Right renal cortex interstitium (tissue), 3 donors: Measurements from ENCODE around the gene FAU. TPM values are rescaled to one million over a fixed set of nuclear protein-coding genes. Genes with fewer than 3 reads are reported as not detected.

Source experiments
- DNase-seq, 3 donors: peaks; one replicate each; pipeline ENCODE4 v3.0.0-alpha.2; 2013; ENCODE audit warnings: low read depth in 3 of 3, low spot score in 2 of 3
- polyA plus RNA-seq, 3 donors: library from polyadenylated mRNA; unstranded; fragments of 120-200 nt; gene quantifications; one replicate each; pipeline ENCODE4 v1.2.1, GENCODE V29; 2013; ENCODE audit not compliant: insufficient read length in 3 of 3

Gene FAU
- polyA plus RNA-seq, 3 donors: 585 to 654 (median 621) TPM

DNA sequence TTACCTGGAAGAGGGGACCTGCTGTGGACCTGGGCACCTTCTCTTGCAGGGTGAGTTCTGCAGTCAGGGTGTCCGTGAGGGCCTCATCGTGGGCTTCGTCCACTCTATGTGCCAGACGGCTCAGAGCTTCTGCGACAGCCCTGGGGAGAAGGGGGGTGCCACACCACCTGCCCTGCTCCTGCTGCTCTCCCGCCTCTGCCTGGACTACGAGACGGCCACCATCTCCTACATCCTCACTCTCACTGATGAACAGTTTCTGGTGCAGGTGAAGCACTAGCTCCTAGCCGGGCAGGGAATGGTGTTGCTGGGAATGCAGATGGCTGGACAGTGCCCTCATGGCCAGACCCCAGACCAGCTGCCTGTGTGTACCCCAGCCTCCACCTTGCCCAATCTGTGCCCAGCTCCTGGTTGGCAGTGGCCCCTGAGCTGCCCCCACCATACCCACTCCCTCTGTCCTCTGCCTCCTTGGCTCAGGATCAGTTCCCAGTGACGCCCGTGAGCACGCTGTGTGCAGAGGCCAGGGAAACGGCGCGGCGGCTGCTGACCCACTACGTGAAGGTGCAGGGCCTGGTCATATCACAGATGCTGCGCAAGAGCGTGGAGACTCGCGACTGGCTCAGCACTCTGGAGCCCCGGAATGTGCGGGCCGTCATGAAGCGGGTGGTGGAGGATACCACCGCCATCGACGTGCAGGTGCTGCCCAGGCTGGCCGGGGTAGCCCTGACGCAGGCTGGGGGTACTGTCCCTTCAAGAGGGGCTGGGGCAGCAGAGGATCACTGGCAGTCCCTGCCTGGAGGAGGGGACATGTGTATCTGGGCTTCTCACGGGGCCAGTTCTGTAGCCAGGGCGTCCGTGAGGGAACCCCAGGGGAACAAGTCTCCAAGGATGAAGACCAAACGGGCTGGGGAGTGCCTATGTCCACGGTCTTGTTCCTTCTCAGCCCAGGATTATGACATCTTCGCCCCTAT is 12.4 kb downstream of the FAU start:
- no peak for DNase-seq

- no peak for DNase-seq
Measured at GRCh38 chr11:65108469-65109123, 13.3 kb downstream of the FAU start.

- DNase-seq: no peak
Measured at GRCh38 chr11:65107751-65108468, 14.0 kb downstream of the FAU start.

- no peak for DNase-seq
Measured at GRCh38 chr11:65107078-65107477, 14.9 kb downstream of the FAU start.

GRCh38 chr11:65104628-65105027 is 17.3 kb downstream of the FAU start:
- no peak for DNase-seq

GRCh38 chr11:65103476-65103875 is 18.5 kb downstream of the FAU start:
- DNase-seq: no peak

- no peak for DNase-seq
Measured at GRCh38 chr11:65102142-65103095, 19.5 kb downstream of the FAU start.

DNA sequence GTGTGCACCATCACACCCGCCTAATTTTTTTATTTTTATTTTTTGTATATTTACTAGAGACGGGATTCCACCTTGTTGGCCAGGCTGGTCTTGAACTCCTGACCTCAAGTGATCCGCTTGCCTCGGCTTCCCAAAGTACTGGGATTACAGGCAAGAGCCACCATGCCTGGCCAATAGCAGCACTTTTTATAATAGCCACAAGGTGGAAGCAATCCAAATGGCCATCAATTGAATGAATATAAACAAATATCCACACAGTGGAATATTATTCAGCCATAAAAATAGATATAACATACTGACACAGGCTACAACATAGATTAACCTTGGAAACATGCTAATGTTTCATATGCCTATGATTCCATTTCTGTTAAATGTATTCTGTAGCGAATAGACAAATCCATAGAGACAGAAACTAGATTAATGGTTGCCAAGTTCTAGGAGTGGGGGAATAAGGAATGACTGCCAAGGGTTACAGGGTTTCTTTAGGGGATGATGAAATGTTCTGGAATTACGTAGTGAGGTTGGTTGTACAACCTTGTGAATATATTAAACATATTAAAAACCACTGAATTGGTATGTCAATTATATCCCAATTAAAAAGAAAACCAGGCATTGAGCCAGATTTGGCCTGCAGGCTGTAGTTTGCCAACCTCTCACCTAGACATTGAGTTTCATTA is 21.1 kb downstream of the FAU start:
- no peak for DNase-seq

GRCh38 chr11:65096926-65097325 is 25.0 kb downstream of the FAU start:
- no peak for DNase-seq

DNA sequence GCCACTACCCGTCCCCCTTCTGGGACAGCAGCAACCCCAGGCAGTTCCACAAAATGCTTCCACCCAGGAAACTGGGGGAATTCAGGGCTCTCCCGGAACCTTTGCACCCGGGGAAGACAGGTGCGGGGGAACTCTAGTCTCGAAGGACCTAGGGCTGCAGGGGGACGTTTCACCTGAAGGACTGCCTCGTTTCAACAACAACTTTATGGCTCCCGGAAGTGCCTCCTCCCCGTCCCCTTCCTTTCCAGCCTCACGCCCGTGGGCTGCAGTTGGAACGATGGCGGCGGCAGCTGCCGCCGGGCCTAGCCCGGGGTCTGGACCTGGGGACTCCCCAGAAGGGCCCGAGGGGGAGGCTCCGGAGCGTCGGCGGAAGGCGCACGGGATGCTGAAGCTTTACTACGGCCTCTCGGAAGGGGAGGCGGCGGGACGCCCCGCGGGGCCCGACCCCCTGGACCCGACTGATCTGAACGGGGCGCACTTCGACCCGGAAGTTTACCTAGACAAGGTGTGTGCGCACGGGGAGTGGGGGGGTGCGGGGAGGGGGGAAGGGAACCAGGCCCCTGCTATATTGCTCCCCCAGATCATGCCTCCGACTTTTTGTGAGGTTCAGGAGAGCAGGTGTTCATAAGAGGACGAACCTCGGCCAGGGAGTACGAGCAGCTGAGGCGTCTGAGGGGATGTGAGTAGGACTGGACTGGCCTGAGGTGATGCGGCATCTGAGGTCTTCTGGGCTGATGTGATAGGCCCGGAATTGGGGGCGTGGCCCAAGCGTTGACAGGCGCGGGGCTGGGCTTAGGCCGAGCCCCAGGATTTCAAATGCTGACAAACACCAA is 25.7 kb downstream of the FAU start, which contains the start of gene VPS51:
Gene VPS51 (plus strand): TSS at position 241 of the 833 bp plus-strand sequence. CDS start 37 bp downstream, at position 278.
- peak; percentile 84 for DNase-seq

GRCh38 chr11:65095427-65095826 is 26.5 kb downstream of the FAU start:
- no peak for DNase-seq

DNA sequence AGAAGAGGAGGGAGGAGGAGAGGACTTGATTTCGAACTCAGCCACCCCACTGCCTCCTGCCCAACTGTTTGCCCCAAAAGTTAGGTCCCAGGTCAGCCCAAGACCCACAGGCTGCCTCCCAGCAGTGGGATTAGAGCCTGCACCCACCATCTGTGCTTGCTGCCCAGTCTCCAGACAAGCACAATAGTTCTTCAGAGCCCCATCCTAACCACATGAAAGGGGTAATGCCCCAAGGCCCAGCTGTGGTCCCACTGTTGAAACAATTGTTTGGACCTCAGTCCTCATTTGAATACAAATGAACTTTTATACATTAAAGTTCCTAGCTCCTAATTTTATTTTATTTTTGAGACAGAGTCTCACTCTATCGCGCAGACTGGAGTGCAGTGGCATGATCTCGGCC is 31.3 kb downstream of the FAU start:
- no peak for DNase-seq

- no peak for DNase-seq
Measured at GRCh38 chr11:65089621-65090020, 32.3 kb downstream of the FAU start.

GRCh38 chr11:65087827-65088226 is 34.1 kb downstream of the FAU start:
- no peak for DNase-seq

- no peak for DNase-seq
Measured at GRCh38 chr11:65087216-65087615, 34.7 kb downstream of the FAU start.

GRCh38 chr11:65086809-65087208 is 35.1 kb downstream of the FAU start:
- DNase-seq: no peak

- no peak for DNase-seq
Measured at GRCh38 chr11:65085446-65085845, 36.5 kb downstream of the FAU start.

- no peak for DNase-seq
Measured at GRCh38 chr11:65084598-65085375, 37.1 kb downstream of the FAU start.
